Fibroblast of pulmonary artery (primary cell): ENCODE measurements around the gene SORCS2.

ENCODE experiments used
- DNase-seq: peaks from one replicate; pipeline ENCODE4 v3.0.0-alpha.2; 2010; ENCODE audit warnings: low read depth
- H3K4me3 ChIP-seq: replicated peaks from 2 replicates; pipeline ENCODE4 v1.5.1; 2011; ENCODE audit warnings: low read depth, mild to moderate bottlenecking, control low read depth, low read length, moderate library complexity
- TF ChIP-seq, protein P1 (sequence below): IDR thresholded peaks from 2 replicates; pipeline ENCODE4 v1.5.1; 2011; ENCODE audit warnings: mild to moderate bottlenecking, control low read depth, low read length, inconsistent platforms; ENCODE audit errors: missing control alignments

Gene SORCS2

DNA sequence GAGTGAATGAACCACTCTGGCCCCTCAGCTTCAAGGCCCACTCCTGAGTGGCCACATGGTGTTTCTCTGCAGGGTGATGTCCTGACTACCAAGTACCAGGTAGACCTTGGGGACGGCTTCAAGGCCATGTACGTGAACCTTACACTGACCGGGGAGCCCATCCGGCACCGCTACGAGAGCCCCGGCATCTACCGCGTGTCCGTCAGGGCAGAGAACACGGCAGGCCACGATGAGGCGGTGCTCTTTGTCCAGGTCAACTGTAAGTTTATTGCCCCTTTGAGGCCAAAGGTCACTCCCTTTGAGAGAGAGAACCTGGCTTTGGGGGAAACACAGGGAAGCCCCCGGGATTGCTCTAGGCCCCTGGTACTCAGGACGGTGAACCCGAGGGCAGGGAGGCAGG is 531.3 kb downstream of the SORCS2 start:
- TF ChIP-seq, protein P1, sequence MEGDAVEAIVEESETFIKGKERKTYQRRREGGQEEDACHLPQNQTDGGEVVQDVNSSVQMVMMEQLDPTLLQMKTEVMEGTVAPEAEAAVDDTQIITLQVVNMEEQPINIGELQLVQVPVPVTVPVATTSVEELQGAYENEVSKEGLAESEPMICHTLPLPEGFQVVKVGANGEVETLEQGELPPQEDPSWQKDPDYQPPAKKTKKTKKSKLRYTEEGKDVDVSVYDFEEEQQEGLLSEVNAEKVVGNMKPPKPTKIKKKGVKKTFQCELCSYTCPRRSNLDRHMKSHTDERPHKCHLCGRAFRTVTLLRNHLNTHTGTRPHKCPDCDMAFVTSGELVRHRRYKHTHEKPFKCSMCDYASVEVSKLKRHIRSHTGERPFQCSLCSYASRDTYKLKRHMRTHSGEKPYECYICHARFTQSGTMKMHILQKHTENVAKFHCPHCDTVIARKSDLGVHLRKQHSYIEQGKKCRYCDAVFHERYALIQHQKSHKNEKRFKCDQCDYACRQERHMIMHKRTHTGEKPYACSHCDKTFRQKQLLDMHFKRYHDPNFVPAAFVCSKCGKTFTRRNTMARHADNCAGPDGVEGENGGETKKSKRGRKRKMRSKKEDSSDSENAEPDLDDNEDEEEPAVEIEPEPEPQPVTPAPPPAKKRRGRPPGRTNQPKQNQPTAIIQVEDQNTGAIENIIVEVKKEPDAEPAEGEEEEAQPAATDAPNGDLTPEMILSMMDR: no peak
- no peak for DNase-seq
- H3K4me3 ChIP-seq: no peak overlapping the region

DNA sequence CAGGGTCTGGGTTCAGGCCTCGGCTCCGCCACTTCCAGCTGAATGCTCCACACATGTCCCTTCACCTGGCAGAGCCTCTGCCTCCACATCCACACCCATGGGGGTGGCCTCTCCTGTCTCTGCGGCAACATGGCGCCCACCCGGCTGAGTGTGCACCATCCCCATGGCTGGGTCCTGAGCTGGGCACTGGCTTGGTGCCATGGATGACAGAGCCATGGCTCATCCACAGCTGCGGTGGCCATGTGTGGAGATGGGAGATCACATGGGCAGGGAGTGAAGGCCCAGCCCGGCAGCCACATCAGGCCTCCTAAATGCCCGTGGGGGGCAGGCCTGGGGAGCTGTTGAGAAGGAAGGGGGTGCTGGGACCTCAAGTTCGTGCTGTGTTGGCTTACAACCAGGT is 533.6 kb downstream of the SORCS2 start:
- no peak for DNase-seq
- H3K4me3 ChIP-seq: no peak overlapping the region
- TF ChIP-seq, protein P1: no peak

DNA sequence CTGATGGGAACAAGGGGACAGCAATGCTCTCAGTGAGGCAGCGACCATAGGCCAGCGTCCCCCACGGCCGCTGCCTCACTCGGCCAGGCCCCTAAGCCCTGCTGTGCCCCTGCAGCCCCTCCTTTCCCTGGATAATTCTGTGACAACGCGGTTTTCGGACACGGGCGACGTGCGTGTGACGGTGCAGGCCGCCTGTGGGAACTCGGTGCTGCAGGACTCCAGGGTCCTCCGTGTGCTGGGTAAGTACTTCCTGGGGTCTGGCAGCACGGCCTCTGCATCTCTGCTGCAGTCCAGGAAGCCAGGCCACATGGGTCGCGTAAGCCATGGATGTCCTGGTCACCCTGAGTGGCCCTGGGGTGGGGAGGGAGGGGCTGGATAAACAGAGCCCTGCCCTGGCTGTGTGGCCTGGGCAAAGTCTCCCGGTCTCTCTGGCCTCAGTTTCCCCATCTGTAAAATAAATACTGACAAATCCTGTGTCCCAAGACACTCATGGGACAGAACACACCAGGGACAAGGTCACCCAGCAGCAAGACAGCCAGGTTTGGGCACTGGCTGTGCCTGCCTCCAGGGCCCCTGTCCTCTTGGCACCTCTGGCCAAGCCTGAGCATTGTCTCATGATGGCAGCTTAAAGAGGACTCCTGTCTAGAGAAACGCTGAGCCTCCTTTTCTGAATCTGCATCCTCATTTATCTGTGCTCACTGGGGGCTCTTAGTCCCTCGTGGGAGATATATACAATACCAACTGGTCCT is 534.5 kb downstream of the SORCS2 start:
- no peak overlapping the region for H3K4me3 ChIP-seq
- TF ChIP-seq, protein P1: no peak
- DNase-seq: no peak

DNA sequence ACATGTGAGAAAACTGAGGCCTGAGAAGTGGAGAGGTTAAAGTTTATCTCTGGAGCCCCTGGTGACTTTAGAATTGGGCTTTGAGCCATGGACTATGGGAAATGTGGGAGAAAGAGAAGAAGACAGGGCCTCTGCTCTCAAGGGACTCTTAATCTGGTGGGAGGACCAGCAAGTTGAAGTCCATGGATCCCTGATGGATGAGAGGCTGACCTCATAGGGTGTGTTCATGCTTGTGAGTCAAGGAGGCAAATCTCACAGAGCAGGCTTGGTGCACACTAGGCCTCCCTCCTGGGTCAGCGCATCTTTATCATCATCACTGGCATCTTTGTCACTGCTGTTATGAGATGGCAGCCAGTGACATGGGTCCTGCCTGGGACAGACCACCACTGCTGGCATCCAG is 535.4 kb downstream of the SORCS2 start:
- TF ChIP-seq, protein P1: no peak
- DNase-seq: no peak
- no peak overlapping the region for H3K4me3 ChIP-seq

DNA sequence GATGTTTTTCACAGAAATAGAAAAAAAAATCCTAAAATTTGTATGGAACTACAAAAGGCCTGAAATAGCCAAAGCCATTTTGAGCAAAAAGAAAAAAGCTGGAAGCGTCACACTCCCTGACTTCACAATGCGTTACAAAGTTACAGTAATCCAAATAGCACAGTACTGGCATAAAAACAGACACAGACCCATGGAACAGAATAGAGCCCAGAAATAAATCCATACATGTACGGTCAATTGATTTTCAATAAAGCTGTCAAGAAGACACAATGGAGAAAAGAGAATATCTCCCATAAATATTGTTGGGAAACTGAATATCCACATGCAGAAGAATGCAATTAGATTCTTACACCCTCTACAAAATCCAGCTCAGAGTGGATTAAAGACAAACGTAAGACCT is 539.1 kb downstream of the SORCS2 start:
- TF ChIP-seq, protein P1: no peak
- H3K4me3 ChIP-seq: no peak overlapping the region
- no peak for DNase-seq

DNA sequence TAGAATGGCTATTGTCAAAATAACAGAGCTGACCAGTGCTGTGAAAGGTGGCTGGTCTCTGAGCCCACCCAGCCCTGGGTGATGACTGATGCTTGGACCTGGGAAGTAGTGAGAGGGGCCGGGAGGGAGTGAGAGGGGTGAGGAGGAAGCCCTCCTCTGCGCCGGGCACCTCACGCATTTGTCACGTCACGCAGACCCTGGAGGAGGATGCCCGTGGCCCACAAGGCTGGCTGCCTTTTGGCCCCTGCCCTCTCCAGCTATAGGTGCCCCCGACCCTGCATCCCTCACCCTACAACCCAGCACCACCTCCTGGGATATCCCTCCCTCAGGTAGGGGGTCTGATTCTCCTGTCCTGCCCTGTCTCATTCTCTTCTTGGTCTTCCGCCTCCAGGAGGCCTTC is 539.9 kb downstream of the SORCS2 start:
- no peak for DNase-seq
- no peak overlapping the region for H3K4me3 ChIP-seq
- TF ChIP-seq, protein P1: no peak

DNA sequence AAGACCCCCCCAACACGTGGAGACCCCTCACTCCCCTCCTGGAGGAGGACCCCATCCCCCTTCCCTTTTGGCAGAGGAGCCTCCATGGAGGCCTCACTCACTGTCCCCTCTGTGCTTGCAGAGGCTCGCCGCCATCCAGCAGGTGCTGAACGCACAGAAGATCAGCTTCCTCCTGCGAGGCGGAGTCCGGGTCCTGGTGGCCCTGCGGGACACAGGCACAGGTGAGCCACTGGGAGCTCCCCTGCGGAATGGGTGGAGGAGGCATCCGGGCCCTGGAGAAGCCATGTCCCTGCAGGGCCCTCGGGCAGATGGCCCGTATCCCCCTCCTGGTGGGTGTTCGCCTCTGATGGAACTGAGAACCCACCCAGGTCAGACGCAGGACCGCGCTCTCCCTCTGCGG is 540.9 kb downstream of the SORCS2 start:
- no peak for DNase-seq
- H3K4me3 ChIP-seq: no peak overlapping the region
- TF ChIP-seq, protein P1: no peak
